HG02571 (cell line): ENCODE data around the gene YAE1.
A peak's percentile ranks its signal among the peaks of the same experiment; 100 is the strongest.

Experiments
- ATAC-seq: cut with Tn5 transposase; IDR thresholded peaks from one replicate; pipeline ENCODE4 v1.9.1; 2021; ENCODE audit warnings: mild to moderate bottlenecking, moderate library complexity; ENCODE audit not compliant: unreplicated experiment

The YAE1 gene

GRCh38 chr7:39554583-39555165, 11.5 kb upstream of the YAE1 start:
- no peak for ATAC-seq

GRCh38 chr7:39557222-39557621, 9.0 kb upstream of the YAE1 start:
- ATAC-seq = no peak

- ATAC-seq = no peak
Observed at GRCh38 chr7:39557911-39558310, 8.3 kb upstream of the YAE1 start.

GRCh38 chr7:39560408-39560807, 5.8 kb upstream of the YAE1 start:
- ATAC-seq = no peak

GRCh38 chr7:39560997-39561396, 5.2 kb upstream of the YAE1 start:
- ATAC-seq = no peak

DNA sequence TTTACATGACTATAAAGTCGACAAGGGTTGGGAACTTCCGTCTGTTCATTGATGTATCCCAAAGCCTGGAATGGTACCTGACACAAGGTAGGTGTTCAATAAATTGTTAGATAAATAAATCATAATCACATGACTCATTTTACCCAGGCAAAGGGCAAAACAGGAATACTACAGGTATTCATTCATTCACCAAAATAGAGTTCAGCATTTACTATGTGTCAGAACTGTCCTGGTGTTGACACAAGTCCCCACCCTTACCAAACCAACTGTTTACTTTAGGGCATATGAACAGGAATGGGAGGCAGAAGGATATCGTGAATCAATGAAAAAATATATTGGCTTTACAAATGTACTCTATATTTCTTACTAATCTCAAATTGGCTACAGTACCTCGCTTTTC, 666 bp upstream of the YAE1 start:
- no peak for ATAC-seq

DNA sequence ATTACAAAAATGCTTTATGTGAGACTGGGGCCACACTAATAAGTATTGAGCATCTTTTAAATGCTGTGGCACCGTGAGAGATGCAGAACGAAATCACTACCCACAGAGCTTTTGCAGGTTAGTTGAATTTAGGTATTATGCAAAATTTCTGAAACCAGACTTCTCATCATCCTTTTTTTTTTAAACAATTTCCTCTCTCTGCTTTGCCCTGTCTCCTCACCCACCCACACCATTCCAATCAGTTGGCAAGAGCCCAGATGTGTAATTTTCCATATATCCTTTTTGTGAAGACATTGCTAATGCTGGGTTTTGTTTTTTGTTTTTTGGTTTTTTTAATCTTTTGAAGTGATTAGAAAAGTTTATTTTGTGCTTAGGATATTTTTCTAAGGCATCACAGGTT, 1.1 kb downstream of the YAE1 start:
- no peak for ATAC-seq

DNA sequence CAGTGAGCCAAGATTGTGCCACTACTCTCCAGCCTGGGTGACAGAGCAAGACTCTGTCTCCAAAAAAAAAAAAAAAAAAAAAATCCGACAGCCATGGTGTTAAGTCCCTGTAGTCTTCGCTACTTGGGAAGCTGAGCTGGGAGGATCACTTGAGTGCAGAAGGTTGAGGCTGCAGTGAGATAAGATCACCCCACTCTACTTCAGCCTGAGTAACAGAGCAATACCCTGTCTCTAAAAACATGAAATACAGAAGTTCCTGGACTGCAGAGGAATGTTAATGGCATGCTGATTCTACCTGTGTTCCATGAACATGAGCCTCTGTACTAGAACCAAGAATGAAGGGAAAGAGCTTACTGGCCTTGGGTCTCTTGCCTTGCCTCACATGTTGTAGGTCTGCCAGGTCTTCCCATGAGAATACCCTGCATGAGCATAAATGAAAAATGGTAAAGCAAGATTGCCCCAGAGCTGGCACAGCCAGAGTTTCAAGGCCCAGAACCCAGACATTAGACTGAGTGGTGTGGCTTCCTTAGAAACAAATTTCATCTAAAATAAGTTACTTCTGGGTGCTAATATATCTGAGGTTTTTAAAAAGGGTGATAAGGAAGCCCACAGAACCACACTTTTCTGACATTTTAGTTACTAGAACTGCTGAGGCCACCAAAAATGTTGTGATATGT, 8.6 kb downstream of the YAE1 start:
- no peak for ATAC-seq

GRCh38 chr7:39577229-39577874, 11.1 kb downstream of the YAE1 start:
- no peak for ATAC-seq

DNA sequence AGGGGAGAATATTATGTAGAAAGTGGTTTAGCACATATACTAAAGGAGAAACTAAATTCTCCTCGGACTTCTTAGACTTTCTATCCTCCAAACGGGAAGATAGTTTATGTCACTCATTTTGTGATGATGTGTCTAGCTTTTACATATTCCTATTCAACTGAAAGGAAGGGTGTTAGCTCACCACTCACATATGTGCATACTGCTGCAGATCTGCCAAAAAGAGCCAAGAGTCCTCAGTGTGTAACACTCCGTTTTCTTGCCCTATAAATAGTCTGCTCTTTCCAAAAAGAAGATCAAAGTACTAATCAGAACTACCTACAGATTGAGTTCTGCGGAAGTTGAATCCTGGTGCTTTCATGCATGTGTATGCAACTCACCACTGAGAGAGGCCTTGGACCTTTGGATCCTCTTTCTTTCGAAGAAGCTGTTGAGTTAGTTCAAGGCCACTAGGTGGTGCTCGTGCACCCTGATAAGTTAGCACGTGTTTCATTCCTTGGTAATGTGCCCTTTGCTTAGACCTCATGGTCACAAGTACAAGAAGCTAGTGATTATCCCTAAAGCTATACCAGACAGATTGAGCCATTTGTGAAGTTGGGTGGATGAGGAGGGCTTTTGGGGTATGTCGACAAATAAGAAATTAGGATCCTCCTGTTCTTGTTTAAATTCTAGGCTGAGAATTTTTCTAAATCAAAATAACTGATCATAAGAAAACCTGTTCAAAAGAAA, 14.1 kb downstream of the YAE1 start:
- ATAC-seq = peak; percentile 76

GRCh38 chr7:39582536-39582935, 16.3 kb downstream of the YAE1 start:
- ATAC-seq = no peak

GRCh38 chr7:39583539-39583938, 17.3 kb downstream of the YAE1 start:
- ATAC-seq = no peak

DNA sequence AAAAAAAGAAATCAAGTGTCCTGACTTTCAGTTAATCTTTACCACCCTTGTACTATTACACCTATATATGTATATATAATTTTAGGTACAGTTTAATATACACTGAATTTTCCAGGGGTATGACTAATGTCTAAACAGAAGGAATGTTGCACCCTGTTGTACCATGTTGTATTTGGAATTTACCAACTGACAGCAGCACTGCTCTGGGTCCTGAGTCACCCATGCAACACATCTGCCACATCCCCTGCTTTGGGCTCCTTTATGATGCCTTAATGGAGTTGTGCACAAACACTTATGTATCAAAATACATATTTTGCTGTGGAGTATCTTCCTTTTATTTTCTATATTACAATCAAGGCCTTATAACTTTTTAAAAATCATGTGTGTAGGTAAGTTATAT, 21.2 kb downstream of the YAE1 start:
- no peak for ATAC-seq

GRCh38 chr7:39588416-39588815, 22.2 kb downstream of the YAE1 start:
- ATAC-seq = no peak

- ATAC-seq = peak; percentile 80
Observed at GRCh38 chr7:39589323-39590111, 23.3 kb downstream of the YAE1 start.

DNA sequence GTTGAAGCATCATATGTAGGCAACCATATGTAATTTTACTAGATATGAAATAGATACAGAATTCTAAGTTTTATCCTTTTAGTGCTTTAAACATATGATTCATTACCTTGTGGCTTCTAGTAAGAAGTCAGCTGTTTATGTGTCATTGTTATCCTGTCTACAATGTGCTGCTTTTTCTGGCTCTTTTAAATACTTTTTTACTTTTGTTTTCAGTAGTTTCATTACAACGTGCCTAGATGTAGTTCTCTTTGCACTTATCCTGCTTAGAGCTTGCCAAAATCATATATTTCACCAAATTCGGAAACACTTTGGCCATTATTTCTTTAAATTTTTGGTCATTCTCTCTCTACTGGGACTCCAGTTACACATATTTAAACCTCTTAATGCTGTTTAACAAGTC, 26.4 kb downstream of the YAE1 start:
- no peak for ATAC-seq

DNA sequence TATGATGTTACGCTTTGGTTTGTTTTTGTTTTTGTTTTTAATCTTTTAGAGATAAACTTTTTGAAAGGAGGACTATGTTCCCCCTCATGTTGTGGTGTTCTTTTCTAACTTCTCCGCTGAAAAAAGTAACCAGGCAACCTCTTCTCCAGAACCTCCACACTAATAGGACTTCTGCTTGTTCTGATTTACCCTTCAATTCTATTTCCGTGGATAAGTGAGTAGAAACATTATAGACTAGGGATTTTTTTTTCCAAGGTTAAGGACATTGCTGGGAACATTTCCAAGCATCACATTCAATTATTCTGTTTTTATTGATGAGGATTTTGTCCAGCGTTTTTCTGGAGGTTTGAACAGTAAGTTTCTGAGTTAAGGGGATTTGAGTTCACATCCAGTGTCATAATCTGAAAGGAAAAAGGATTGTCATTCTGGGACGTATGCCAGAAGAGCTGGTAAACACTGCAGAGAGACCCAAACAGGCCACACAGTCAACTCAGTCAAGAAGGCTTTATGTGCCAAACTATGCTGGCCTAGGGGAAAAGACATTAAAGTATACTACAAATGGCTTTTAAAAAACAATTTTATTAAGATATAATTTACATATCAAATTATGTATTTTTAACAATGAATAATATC, 28.9 kb downstream of the YAE1 start:
- no peak for ATAC-seq

DNA sequence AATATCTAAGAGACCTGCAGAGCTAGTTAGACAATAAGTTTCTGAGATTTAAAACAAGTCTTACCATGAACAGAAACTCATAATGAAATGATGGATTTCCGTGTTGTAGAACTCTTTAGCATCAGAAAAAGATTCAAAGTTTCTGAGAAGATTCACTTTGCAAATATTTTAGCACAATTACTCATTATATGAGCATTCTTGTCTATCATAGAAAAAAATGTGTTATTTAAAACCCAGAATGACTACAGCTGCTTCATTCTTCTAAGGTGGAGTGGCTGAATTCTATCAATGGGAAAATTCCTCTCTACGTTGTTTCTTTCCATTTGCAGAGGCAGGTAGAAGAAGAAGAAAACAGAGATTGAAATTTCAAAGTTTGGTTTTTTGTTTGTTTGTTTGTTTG, 36.1 kb downstream of the YAE1 start:
- no peak for ATAC-seq

DNA sequence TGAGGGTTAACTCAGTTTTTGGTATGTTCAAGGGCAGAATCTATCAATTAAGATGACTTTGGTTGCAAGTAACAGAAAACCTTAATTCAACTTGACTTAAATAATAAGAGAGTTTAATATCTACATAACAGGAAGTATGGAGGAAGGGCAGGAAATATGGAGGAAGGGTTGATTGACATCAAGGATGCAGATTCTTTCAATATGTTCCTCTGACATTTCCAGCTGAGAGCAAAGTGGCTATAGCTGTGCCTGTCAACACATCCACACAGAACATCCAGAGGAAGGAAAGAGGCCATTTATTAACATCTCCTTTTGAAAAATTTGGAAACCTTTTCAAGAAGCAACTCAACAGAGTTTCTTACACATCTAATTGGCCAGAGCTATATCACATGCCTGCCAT, 37.7 kb downstream of the YAE1 start:
- ATAC-seq = no peak

DNA sequence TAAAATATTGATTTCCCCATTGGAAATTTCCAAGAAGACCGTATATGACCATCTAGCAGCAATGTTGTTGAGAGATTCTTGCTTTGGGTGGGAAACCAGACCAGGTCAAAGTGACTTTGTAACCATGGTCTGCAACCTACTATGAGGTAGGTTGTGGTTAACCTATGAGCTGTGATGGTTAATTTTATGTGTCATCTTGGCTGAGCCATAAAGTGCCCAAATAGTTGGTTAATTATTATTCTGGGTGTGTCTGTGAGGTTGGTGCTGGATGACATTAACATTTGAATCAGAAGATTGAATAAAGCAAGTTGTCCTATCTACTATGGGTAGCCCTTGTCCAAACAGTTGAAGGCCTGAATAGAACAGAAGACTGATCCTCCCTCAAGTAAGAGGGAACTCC, 38.9 kb downstream of the YAE1 start:
- no peak for ATAC-seq

- ATAC-seq = no peak
Observed at GRCh38 chr7:39606352-39606751, 40.1 kb downstream of the YAE1 start.
